PC-3 (cell line): Measurements from ENCODE around the gene PADI3. TPM values are rescaled to one million over a fixed set of nuclear protein-coding genes. Genes with fewer than 3 reads are reported as not detected.

Source experiments
- ATAC-seq: fragments of 200-7000 bp; cut with Tn5 transposase; 2 replicates; pipeline ENCODE4 v1.9.1; 2020; ENCODE audit warnings: mild to moderate bottlenecking, moderate library complexity
- BruUV-seq: library from RNA; stranded (reverse); fragments of 400-500 nt; replicated peaks from 2 replicates; lab custom pipeline; 2021; lab: Mats Ljungman, UMichigan
- CTCF ChIA-PET: fragments of 300-600 bp; sonication (Branson Sonifier 250); formaldehyde crosslinking; loops from one replicate; lab custom pipeline; 2022; ENCODE audit warnings: antibody characterized with exemption; lab: Charles Lee
- POLR2A ChIA-PET: fragments of 300-600 bp; sonication (Branson Sonifier 250); formaldehyde crosslinking; loops from one replicate; lab custom pipeline; 2022; ENCODE audit warnings: antibody characterized with exemption; ENCODE audit not compliant: unreplicated experiment; lab: Charles Lee
- DNase-seq: peaks from one replicate; pipeline ENCODE4 v3.0.0-alpha.2; 2015
- H2AFZ ChIP-seq: fragments of 300-600 bp; sonication (generic); 2 replicates; pipeline ENCODE4 v1.6.0; 2016; ENCODE audit warnings: antibody characterized with exemption, low read length
- H3F3A ChIP-seq: fragments of 300-600 bp; sonication (generic); one replicate; pipeline ENCODE4 v1.6.0; 2017; ENCODE audit warnings: antibody characterized with exemption, low read length, control low read depth, mild to moderate bottlenecking; ENCODE audit not compliant: unreplicated experiment
- H3K27ac ChIP-seq: fragments of 300-600 bp; sonication (generic); 2 replicates; pipeline ENCODE4 v1.5.1; 2016; ENCODE audit warnings: mild to moderate bottlenecking, low read length
- H3K27me3 ChIP-seq: fragments of 300-600 bp; sonication (generic); 2 replicates; pipeline ENCODE4 v1.6.1; 2016; ENCODE audit warnings: low read length, mixed read lengths
- H3K36me3 ChIP-seq: fragments of 300-600 bp; sonication (generic); 2 replicates; pipeline ENCODE4 v1.6.1; 2016; ENCODE audit warnings: low read depth, mixed run types, low read length, mixed read lengths
- H3K4me1 ChIP-seq: fragments of 300-600 bp; sonication (generic); 2 replicates; pipeline ENCODE4 v1.5.1; 2016; ENCODE audit warnings: low read length; ENCODE audit not compliant: insufficient read depth
- H3K4me2 ChIP-seq: fragments of 300-600 bp; sonication (generic); 2 replicates; pipeline ENCODE4 v1.6.0; 2016; ENCODE audit warnings: low read length
- H3K4me3 ChIP-seq: fragments of 300-600 bp; sonication (generic); 2 replicates; pipeline ENCODE4 v1.5.1; 2016; ENCODE audit warnings: mild to moderate bottlenecking, low read length, mixed read lengths
- H3K79me2 ChIP-seq: fragments of 300-600 bp; sonication (generic); 2 replicates; pipeline ENCODE4 v1.6.1; 2017; ENCODE audit warnings: low read length, mixed read lengths
- H3K9ac ChIP-seq: fragments of 300-600 bp; sonication (generic); 2 replicates; pipeline ENCODE4 v1.6.0; 2016; ENCODE audit warnings: mild to moderate bottlenecking, low read length
- H3K9me2 ChIP-seq: fragments of 300-600 bp; sonication (generic); replicated peaks from 2 replicates; pipeline ENCODE4 v1.6.1; 2016; ENCODE audit warnings: mixed run types, low read length, mixed read lengths
- H3K9me3 ChIP-seq: fragments of 300-600 bp; sonication (generic); 2 replicates; pipeline ENCODE4 v1.6.1; 2016; ENCODE audit warnings: low read length, mixed read lengths
- H4K20me1 ChIP-seq: fragments of 300-600 bp; sonication (generic); 2 replicates; pipeline ENCODE4 v1.6.1; 2016; ENCODE audit warnings: low read length, mixed read lengths
- CTCF ChIP-seq: fragments of 300-600 bp; sonication (generic); conservative IDR thresholded peaks from 2 replicates; pipeline ENCODE4 v1.5.1; 2017; ENCODE audit warnings: antibody characterized with exemption, low read depth, mild to moderate bottlenecking, low read length
- EZH2 ChIP-seq: fragments of 300-600 bp; sonication (generic); IDR thresholded peaks from one replicate; pipeline ENCODE4 v1.6.1; 2017; ENCODE audit warnings: antibody characterized with exemption, mild to moderate bottlenecking, low read length; ENCODE audit not compliant: unreplicated experiment
- EZH2phosphoT487 ChIP-seq: fragments of 300-600 bp; sonication (generic); IDR thresholded peaks from 2 replicates; pipeline ENCODE4 v1.6.1; 2018; ENCODE audit warnings: mild to moderate bottlenecking, antibody characterized with exemption, low read length, borderline replicate concordance
- intact Hi-C: fragments of 100-400 bp; cut with micrococcal nuclease; formaldehyde crosslinking; loops from 2 replicates; pipeline ENCODE4 v1.9.0; 2023
- total RNA-seq: library from RNA; depleted of rRNA; stranded (reverse); fragments of >200 nt; gene quantifications from 2 replicates; pipeline ENCODE4 v1.2.3, GENCODE V29; 2014

PADI3 gene
- total RNA-seq, 1 experiment from 2014 or later, result 0.26 TPM

- no peak overlapping the region for H2AFZ ChIP-seq
- H3K4me2 ChIP-seq, result no peak overlapping the region
- no peak for ATAC-seq
- no peaks in the 10 kb centered on the region for H3K36me3 ChIP-seq
- H3K27ac ChIP-seq, result no peak overlapping the region
- H3K4me1 ChIP-seq, result no peaks in the 10 kb centered on the region
- TF ChIP-seq CTCF (no peak), EZH2 (no peak), EZH2phosphoT487 (no peak)
- H3K9me3 ChIP-seq, result no peaks in the 10 kb centered on the region
- no peaks in the 10 kb centered on the region for H3K9me2 ChIP-seq
- H3K79me2 ChIP-seq, result no peaks in the 10 kb centered on the region
- ChIA-PET POLR2A (no interaction called here), CTCF (no interaction called here)
- H3K4me3 ChIP-seq, result no peak overlapping the region
- intact Hi-C loops, result no loop called here
- no TSS peak for BruUV-seq
- H3K9ac ChIP-seq, result no peak overlapping the region
- no peak for DNase-seq
- H4K20me1 ChIP-seq, result no peaks in the 10 kb centered on the region
- H3F3A ChIP-seq, result no peaks in the 10 kb centered on the region
- no peaks in the 10 kb centered on the region for H3K27me3 ChIP-seq
These were observed 11.4 kb downstream of the PADI3 start for GRCh38 chr1:17260264-17260663.

- ChIA-PET POLR2A (no interaction called here), CTCF (no interaction called here)
- intact Hi-C loops, result no loop called here
- H3K4me1 ChIP-seq, result no peaks in the 10 kb centered on the region
- no peaks in the 10 kb centered on the region for H3K9me2 ChIP-seq
- no peak overlapping the region for H3K4me3 ChIP-seq
- H3K36me3 ChIP-seq, result no peaks in the 10 kb centered on the region
- no peaks in the 10 kb centered on the region for H4K20me1 ChIP-seq
- H3F3A ChIP-seq, result no peaks in the 10 kb centered on the region
- BruUV-seq, result no TSS peak
- H3K9ac ChIP-seq, result no peak overlapping the region
- DNase-seq (no peak), ATAC-seq (no peak)
- H3K79me2 ChIP-seq, result no peaks in the 10 kb centered on the region
- H3K9me3 ChIP-seq, result no peaks in the 10 kb centered on the region
- H3K27ac ChIP-seq, result no peak overlapping the region
- no peak overlapping the region for H2AFZ ChIP-seq
- no peak overlapping the region for H3K4me2 ChIP-seq
- TF ChIP-seq EZH2 (no peak), CTCF (no peak), EZH2phosphoT487 (no peak)
- H3K27me3 ChIP-seq, result no peaks in the 10 kb centered on the region
These were observed 11.8 kb downstream of the PADI3 start for GRCh38 chr1:17260738-17261137.

- CTCF ChIA-PET, result no interaction called here
- no peak for ATAC-seq
- no peaks in the 10 kb centered on the region for H3K9me3 ChIP-seq
These were observed 15.0 kb downstream of the PADI3 start for GRCh38 chr1:17263936-17264335.

More at GRCh38 chr1:17263936-17264335, 15.0 kb downstream of the PADI3 start:
- Histone ChIP-seq H3K4me2 (no peak overlapping the region), H3K4me1 (no peaks in the 10 kb centered on the region), H3K79me2 (no peaks in the 10 kb centered on the region), H2AFZ (no peak overlapping the region), H3K27me3 (no peaks in the 10 kb centered on the region), H4K20me1 (no peaks in the 10 kb centered on the region), H3K9me2 (no peaks in the 10 kb centered on the region), H3K27ac (no peak overlapping the region), H3F3A (no peaks in the 10 kb centered on the region), H3K4me3 (no peak overlapping the region), H3K36me3 (no peaks in the 10 kb centered on the region), H3K9ac (no peak overlapping the region)
- no peak for DNase-seq
- intact Hi-C loops, result no loop called here
- POLR2A ChIA-PET, result no interaction called here
- BruUV-seq, result no TSS peak
- no peak for TF ChIP-seq EZH2
- TF ChIP-seq CTCF, result no peak
- TF ChIP-seq EZH2phosphoT487, result no peak
